HFFc6 (cell line): ENCODE data around the gene BTBD1. TPM values are rescaled to one million over a fixed set of nuclear protein-coding genes. Genes with fewer than 3 reads are reported as not detected.

ENCODE experiments used
- DNase-seq: peaks from one replicate; pipeline ENCODE4 v3.0.0-alpha.2; 2018
- H3K27ac Mint-ChIP-seq: 2 replicates; pipeline ENCODE4 v1.8.0; 2020; ENCODE audit warnings: mild to moderate bottlenecking, mixed read lengths
- H3K27me3 Mint-ChIP-seq: 2 replicates; pipeline ENCODE4 v1.8.0; 2021; ENCODE audit warnings: mild to moderate bottlenecking, moderate library complexity, mixed read lengths; ENCODE audit not compliant: insufficient read depth
- H3K36me3 Mint-ChIP-seq: 2 replicates; pipeline ENCODE4 v1.8.0; 2021; ENCODE audit warnings: low read depth, mixed read lengths
- H3K4me1 Mint-ChIP-seq: 2 replicates; pipeline ENCODE4 v1.8.0; 2020; ENCODE audit warnings: low read depth, mixed read lengths
- H3K4me3 Mint-ChIP-seq: 2 replicates; pipeline ENCODE4 v1.8.0; 2020; ENCODE audit warnings: mild to moderate bottlenecking, moderate library complexity, mixed read lengths
- H3K9me3 Mint-ChIP-seq: 2 replicates; pipeline ENCODE4 v1.8.0; 2020; ENCODE audit warnings: mild to moderate bottlenecking, mixed read lengths
- CTCF ChIP-seq: fragments of 200-600 bp; sonication (generic); IDR thresholded peaks from 2 replicates; pipeline ENCODE4 v1.5.0; 2021; ENCODE audit warnings: antibody characterized with exemption, mild to moderate bottlenecking
- total RNA-seq, 6 experiments: library from RNA; stranded (reverse); fragmentation: NEBNext Ultra II Directional; extraction: Animal tissue kit (Norgen Biotek cat#: 25700); gene quantifications; 2 replicates in 1 of 6; 3 replicates in 5 of 6; pipeline ENCODE4 v1.2.3, GENCODE V29; 2021

The BTBD1 gene
- total RNA-seq, 6 experiments from 2014 or later, result 62.2 to 74.8 (median 69.4) TPM

GRCh38 chr15:83030021-83030420 lies 37.0 kb downstream of the BTBD1 start:
- Mint-ChIP-seq H3K27ac (no peak overlapping the region), H3K4me1 (peaks cover 17% of the 10 kb centered on the region), H3K36me3 (peaks cover 22% of the 10 kb centered on the region), H3K9me3 (peaks cover 5% of the 10 kb centered on the region; the same call in 1 of the 2 replicates), H3K4me3 (no peak overlapping the region), H3K27me3 (no peaks in the 10 kb centered on the region)
- TF ChIP-seq CTCF, result no peak
- DNase-seq, result peak; percentile 7

- no peaks in the 10 kb centered on the region; the same call in 1 of the 2 replicates for H3K27me3 Mint-ChIP-seq
- DNase-seq, result no peak
Observed at GRCh38 chr15:83018436-83018835, 48.6 kb downstream of the BTBD1 start.

GRCh38 chr15:83016906-83017305 lies 50.1 kb downstream of the BTBD1 start:
- no peak for DNase-seq
- Mint-ChIP-seq H3K9me3 (no peaks in the 10 kb centered on the region), H3K4me3 (no peak overlapping the region), H3K27me3 (no peaks in the 10 kb centered on the region; the same call in 1 of the 2 replicates), H3K27ac (no peak overlapping the region), H3K36me3 (peaks cover 7% of the 10 kb centered on the region; the same call in 1 of the 2 replicates), H3K4me1 (peaks cover 12% of the 10 kb centered on the region)
- TF ChIP-seq CTCF, result no peak

More at GRCh38 chr15:83018436-83018835, 48.6 kb downstream of the BTBD1 start:
- no peak for TF ChIP-seq CTCF
- no peaks in the 10 kb centered on the region for H3K4me1 Mint-ChIP-seq
- no peak overlapping the region for H3K4me3 Mint-ChIP-seq
- no peaks in the 10 kb centered on the region for H3K9me3 Mint-ChIP-seq
- no peaks in the 10 kb centered on the region; the same call in 1 of the 2 replicates for H3K36me3 Mint-ChIP-seq
- H3K27ac Mint-ChIP-seq, result no peak overlapping the region

DNA sequence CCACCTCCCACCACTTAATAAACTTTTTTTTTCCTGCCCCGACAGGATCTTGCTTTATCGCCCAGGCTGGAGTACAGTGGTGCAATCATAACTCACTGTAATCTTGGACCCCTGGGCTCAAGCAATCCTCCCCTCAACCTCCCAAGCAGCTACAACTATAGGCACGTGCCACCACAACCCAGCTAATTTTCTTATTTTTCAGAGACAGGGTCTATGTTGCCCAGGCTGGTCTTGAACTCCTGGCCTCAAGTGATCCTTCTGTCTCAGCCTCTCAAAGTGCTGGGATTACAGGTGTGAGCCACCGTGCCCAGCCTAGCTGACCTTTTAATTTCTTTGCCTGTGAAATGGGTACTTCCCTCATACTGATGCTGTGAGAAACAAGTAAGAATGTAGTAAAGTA lies 51.7 kb downstream of the BTBD1 start:
- DNase-seq, result no peak
- Mint-ChIP-seq H3K36me3 (peaks cover 9% of the 10 kb centered on the region; the same call in 1 of the 2 replicates), H3K27me3 (no peaks in the 10 kb centered on the region; the same call in 1 of the 2 replicates), H3K9me3 (no peaks in the 10 kb centered on the region), H3K4me3 (no peak overlapping the region), H3K27ac (no peak overlapping the region), H3K4me1 (peaks cover 20% of the 10 kb centered on the region)
- no peak for TF ChIP-seq CTCF

DNA sequence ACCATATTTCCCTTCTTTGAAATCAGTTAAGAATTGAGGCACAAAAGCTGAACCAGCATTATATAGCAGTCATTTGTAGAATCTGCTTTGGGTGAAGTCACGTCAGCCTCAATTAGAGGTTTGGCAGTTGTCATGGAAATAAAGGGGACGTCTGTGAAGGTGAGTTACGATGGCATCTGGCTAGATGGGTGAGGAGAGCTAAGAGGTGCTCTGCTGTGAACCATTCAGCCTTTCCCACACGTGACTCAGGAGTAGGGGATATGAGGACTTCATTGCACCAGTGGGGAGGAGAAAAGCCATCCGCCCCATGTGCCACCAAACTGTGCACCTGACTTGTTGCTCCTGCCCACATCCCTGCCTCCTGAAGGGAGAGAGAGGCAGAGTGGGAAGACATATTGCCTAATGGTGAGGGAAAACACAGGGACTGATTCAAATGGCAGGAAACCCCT lies 52.8 kb downstream of the BTBD1 start:
- Mint-ChIP-seq H3K27ac (no peak overlapping the region), H3K4me3 (no peak overlapping the region), H3K9me3 (no peaks in the 10 kb centered on the region), H3K27me3 (no peaks in the 10 kb centered on the region; the same call in 1 of the 2 replicates), H3K36me3 (peaks cover 9% of the 10 kb centered on the region; the same call in 1 of the 2 replicates), H3K4me1 (peaks cover 30% of the 10 kb centered on the region)
- DNase-seq, result no peak
- no peak for TF ChIP-seq CTCF

DNA sequence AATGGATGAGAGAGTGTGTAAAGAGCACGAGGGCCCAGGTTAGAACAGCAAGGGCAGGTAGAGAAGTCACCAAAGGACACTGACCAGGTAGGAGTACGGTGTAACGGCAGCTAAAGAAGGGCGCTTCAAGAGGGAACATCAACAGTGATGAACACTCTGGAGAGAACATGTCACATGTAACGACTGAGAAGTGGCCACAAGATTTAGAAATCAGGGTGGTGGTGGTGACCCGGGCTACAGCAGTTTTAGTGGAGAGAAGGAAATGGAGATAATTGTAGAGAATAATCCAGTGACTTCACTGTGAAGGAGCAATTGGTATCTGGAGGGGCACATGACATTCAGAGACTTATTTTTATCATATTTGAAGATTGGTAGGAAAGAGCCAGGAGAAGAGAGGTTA lies 54.4 kb downstream of the BTBD1 start:
- TF ChIP-seq CTCF, result no peak
- peaks cover 30% of the 10 kb centered on the region for H3K4me1 Mint-ChIP-seq
- H3K27ac Mint-ChIP-seq, result no peak overlapping the region
- H3K4me3 Mint-ChIP-seq, result peak overlapping the region; percentile 94
- no peaks in the 10 kb centered on the region; the same call in 1 of the 2 replicates for H3K27me3 Mint-ChIP-seq
- no peaks in the 10 kb centered on the region for H3K9me3 Mint-ChIP-seq
- peaks cover 9% of the 10 kb centered on the region; the same call in 1 of the 2 replicates for H3K36me3 Mint-ChIP-seq
- no peak for DNase-seq
